ENCODE results near the gene PDCD7.
A peak's percentile ranks its signal among the peaks of the same experiment; 100 is the strongest.

The PDCD7 gene

GRCh38 chr15:65085990-65086679, 47.5 kb downstream of the PDCD7 start:
- H3K4me3 ChIP-seq (ENCODE audit: low read depth, low read length): no peak overlapping the region
- peak; percentile 46 for DNase-seq (ENCODE audit: low read depth)
- TF ChIP-seq, protein P1, sequence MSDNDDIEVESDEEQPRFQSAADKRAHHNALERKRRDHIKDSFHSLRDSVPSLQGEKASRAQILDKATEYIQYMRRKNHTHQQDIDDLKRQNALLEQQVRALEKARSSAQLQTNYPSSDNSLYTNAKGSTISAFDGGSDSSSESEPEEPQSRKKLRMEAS (IDR thresholded peaks at IDR 0.05; ENCODE audit: low read depth, low read length): no peak
- TF ChIP-seq POLR2A (IDR thresholded peaks at IDR 0.05; ENCODE audit: extremely low read depth, insufficient read length): no peak
- peak; percentile 60 for TF ChIP-seq CTCF (IDR thresholded peaks at IDR 0.05; ENCODE audit: low read depth, low read length)
- 0 out of 2 replicates have a peak, but pooled peaks have one; percentile 9 for TF ChIP-seq MYC (IDR thresholded peaks at IDR 0.05; ENCODE audit: low read depth, low read length)

- no peak for DNase-seq (ENCODE audit: low read depth)
- TF ChIP-seq POLR2A (IDR thresholded peaks at IDR 0.05; ENCODE audit: extremely low read depth, insufficient read length): no peak
- TF ChIP-seq CTCF (IDR thresholded peaks at IDR 0.05; ENCODE audit: low read depth, low read length): no peak
- TF ChIP-seq MYC (IDR thresholded peaks at IDR 0.05; ENCODE audit: low read depth, low read length): no peak
- TF ChIP-seq, protein P1 (IDR thresholded peaks at IDR 0.05; ENCODE audit: low read depth, low read length): no peak
- no peak overlapping the region for H3K4me3 ChIP-seq (ENCODE audit: low read depth, low read length)
These were observed 48.3 kb downstream of the PDCD7 start for GRCh38 chr15:65085207-65085753.

DNA sequence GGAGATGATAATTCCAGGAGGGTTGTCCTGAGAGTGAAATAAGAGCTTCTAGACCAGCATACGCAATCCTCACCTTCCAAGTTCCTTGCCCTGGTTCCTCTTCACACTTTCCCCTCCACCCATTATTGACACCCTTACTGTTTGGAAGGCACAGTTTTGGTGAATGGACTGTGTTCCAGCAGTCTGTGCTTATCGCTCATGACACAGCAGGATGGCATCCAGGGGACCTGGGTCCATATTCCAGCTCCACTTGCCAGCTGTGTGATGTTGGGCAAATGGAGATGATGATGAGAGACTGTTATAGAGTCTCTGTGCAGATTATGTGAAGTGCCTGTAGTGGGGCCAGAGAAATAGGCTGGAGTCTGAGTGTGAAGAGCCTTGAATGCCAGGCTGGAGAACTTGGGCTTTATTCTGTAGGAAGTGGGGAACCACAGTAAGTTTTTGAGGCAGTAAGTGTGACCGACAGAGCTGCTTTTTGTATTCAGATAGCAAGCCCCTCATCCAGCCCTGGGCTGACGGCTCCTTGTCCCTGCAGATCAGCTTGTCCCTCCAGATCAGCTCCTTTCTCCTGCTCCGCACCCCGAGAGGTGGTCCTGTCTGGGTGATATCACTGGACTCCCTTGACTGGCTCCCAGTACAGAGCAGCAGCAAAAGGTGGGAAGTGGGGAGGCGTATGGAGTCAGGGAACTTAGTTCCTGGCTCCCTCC, 49.0 kb downstream of the PDCD7 start:
- no peak for DNase-seq (ENCODE audit: low read depth)
- H3K4me3 ChIP-seq (ENCODE audit: low read depth, low read length): no peak overlapping the region
- TF ChIP-seq CTCF (IDR thresholded peaks at IDR 0.05; ENCODE audit: low read depth, low read length) (no peak), POLR2A (IDR thresholded peaks at IDR 0.05; ENCODE audit: extremely low read depth, insufficient read length) (no peak), MYC (IDR thresholded peaks at IDR 0.05; ENCODE audit: low read depth, low read length) (no peak)
- TF ChIP-seq, protein P1 (IDR thresholded peaks at IDR 0.05; ENCODE audit: low read depth, low read length): no peak

- no peak overlapping the region for H3K4me3 ChIP-seq (ENCODE audit: low read depth, low read length)
- DNase-seq (ENCODE audit: low read depth): no peak
- TF ChIP-seq CTCF (IDR thresholded peaks at IDR 0.05; ENCODE audit: low read depth, low read length) (no peak), MYC (IDR thresholded peaks at IDR 0.05; ENCODE audit: low read depth, low read length) (no peak)
These were observed 50.3 kb downstream of the PDCD7 start for GRCh38 chr15:65083262-65083701.

GRCh38 chr15:65082303-65082953, 51.2 kb downstream of the PDCD7 start:
- no peak for TF ChIP-seq MYC (IDR thresholded peaks at IDR 0.05; ENCODE audit: low read depth, low read length)
- no peak for TF ChIP-seq CTCF (IDR thresholded peaks at IDR 0.05; ENCODE audit: low read depth, low read length)
- TF ChIP-seq, protein P1 (IDR thresholded peaks at IDR 0.05; ENCODE audit: low read depth, low read length): no peak
- no peak for TF ChIP-seq POLR2A (IDR thresholded peaks at IDR 0.05; ENCODE audit: extremely low read depth, insufficient read length)
- H3K4me3 ChIP-seq (ENCODE audit: low read depth, low read length): no peak overlapping the region
- no peak for DNase-seq (ENCODE audit: low read depth)
